Neural cell (in vitro differentiated cells): ENCODE measurements around the gene TCN2. TPM values are rescaled to one million over a fixed set of nuclear protein-coding genes. Genes with fewer than 3 reads are reported as not detected.

Experiments used
- H2AFZ ChIP-seq: fragments of 200-600, 300-800 bp; sonication (generic), shearing (Covaris generic); 2 replicates; pipeline ENCODE4 v1.6.0; 2014; ENCODE audit warnings: low read depth, mild to moderate bottlenecking, antibody characterized with exemption, low read length, moderate library complexity
- H3F3A ChIP-seq: fragments of 200-600 bp; shearing (Covaris generic); 2 replicates; pipeline ENCODE4 v1.6.1; 2016; ENCODE audit warnings: mild to moderate bottlenecking, moderate library complexity, mixed read lengths, antibody characterized with exemption, low read length; ENCODE audit not compliant: insufficient read depth, poor library complexity, severe bottlenecking
- H3K27ac ChIP-seq: fragments of 200-600, 300-800 bp; sonication (generic), shearing (Covaris generic); 2 replicates; pipeline ENCODE4 v1.5.1; 2014; ENCODE audit warnings: mild to moderate bottlenecking, low read length, moderate library complexity
- H3K27me3 ChIP-seq: fragments of 300-800, 200-600 bp; sonication (generic), shearing (Covaris generic); 2 replicates; pipeline ENCODE4 v1.6.0; 2014; ENCODE audit warnings: mild to moderate bottlenecking, low read depth, low read length, moderate library complexity; ENCODE audit not compliant: insufficient read depth
- H3K36me3 ChIP-seq: fragments of 300-800, 200-600 bp; sonication (generic), shearing (Covaris generic); 2 replicates; pipeline ENCODE4 v1.5.1; 2014; ENCODE audit warnings: mild to moderate bottlenecking, antibody characterized with exemption, low read length, moderate library complexity; ENCODE audit not compliant: insufficient read depth
- H3K4me2 ChIP-seq: fragments of 300-800, 200-600 bp; sonication (generic), shearing (Covaris generic); 2 replicates; pipeline ENCODE4 v1.6.0; 2014; ENCODE audit warnings: mild to moderate bottlenecking, low read length
- H3K4me3 ChIP-seq: fragments of 300-800, 200-600 bp; sonication (generic), shearing (Covaris generic); 2 replicates; pipeline ENCODE4 v1.5.1; 2014; ENCODE audit warnings: mild to moderate bottlenecking, low read length, moderate library complexity
- H3K79me2 ChIP-seq: fragments of 200-600 bp; shearing (Covaris generic); replicated peaks from 2 replicates; pipeline ENCODE4 v1.6.0; 2014; ENCODE audit warnings: mild to moderate bottlenecking, low read length, moderate library complexity; ENCODE audit not compliant: insufficient read depth
- H3K9ac ChIP-seq: fragments of 300-800, 200-600 bp; sonication (generic), shearing (Covaris generic); 2 replicates; pipeline ENCODE4 v1.6.1; 2016; ENCODE audit warnings: mild to moderate bottlenecking, low read length, mixed read lengths
- H3K9me2 ChIP-seq: fragments of 200-600 bp; shearing (Covaris generic); 2 replicates; pipeline ENCODE4 v1.6.1; 2016; ENCODE audit warnings: mild to moderate bottlenecking, low read length, mixed read lengths; ENCODE audit not compliant: insufficient read depth
- H3K9me3 ChIP-seq: fragments of 200-600, 300-800 bp; sonication (generic), shearing (Covaris generic); 2 replicates; pipeline ENCODE4 v1.6.1; 2016; ENCODE audit warnings: mild to moderate bottlenecking, mixed run types, low read length, moderate library complexity, mixed read lengths
- H4K20me1 ChIP-seq: fragments of 200-600 bp; shearing (Covaris generic); 2 replicates; pipeline ENCODE4 v1.6.1; 2016; ENCODE audit warnings: mild to moderate bottlenecking, mixed run types; ENCODE audit not compliant: insufficient read depth
- EZH2 ChIP-seq: fragments of 200-600, 300-800 bp; shearing (Covaris generic), sonication (generic); IDR thresholded peaks from 2 replicates; pipeline ENCODE4 v1.6.1; 2014; ENCODE audit warnings: antibody characterized with exemption, low read length, borderline replicate concordance, mild to moderate bottlenecking; ENCODE audit not compliant: insufficient read depth, poor library complexity, severe bottlenecking
- MXI1 ChIP-seq: fragments of 450-650 bp; conservative IDR thresholded peaks from 2 replicates; pipeline ENCODE4 v1.6.1; 2014; ENCODE audit warnings: antibody characterized with exemption, mild to moderate bottlenecking; ENCODE audit not compliant: poor library complexity, severe bottlenecking
- POLR2AphosphoS5 ChIP-seq: IDR thresholded peaks from 2 replicates; pipeline ENCODE4 v1.6.1; 2012
- RAD21 ChIP-seq: fragments of 450-650 bp; conservative IDR thresholded peaks from 2 replicates; pipeline ENCODE4 v1.6.1; 2014; ENCODE audit warnings: antibody characterized with exemption, mild to moderate bottlenecking, moderate library complexity
- SMC3 ChIP-seq: fragments of 450-650 bp; conservative IDR thresholded peaks from 2 replicates; pipeline ENCODE4 v1.6.1; 2014; ENCODE audit warnings: antibody characterized with exemption, mild to moderate bottlenecking, moderate library complexity; ENCODE audit not compliant: poor library complexity
- TAF1 ChIP-seq: IDR thresholded peaks from 2 replicates; pipeline ENCODE4 v1.6.1; 2012; ENCODE audit warnings: low read depth
- polyA plus RNA-seq: library from polyadenylated mRNA; depleted of rRNA; stranded (reverse); fragments of >200 nt; gene quantifications from 2 replicates; pipeline ENCODE4 v1.2.3, GENCODE V29; 2014
- TF ChIP-seq, protein P1 (sequence below): fragments of 450-650 bp; IDR thresholded peaks from 2 replicates; pipeline ENCODE4 v1.5.1; 2014; ENCODE audit warnings: antibody characterized with exemption, mild to moderate bottlenecking, moderate library complexity; ENCODE audit not compliant: poor library complexity, severe bottlenecking
- TF ChIP-seq, protein P2 (sequence below): IDR thresholded peaks from 2 replicates; pipeline ENCODE4 v1.6.1; 2012; ENCODE audit warnings: borderline replicate concordance

Gene TCN2
- polyA plus RNA-seq, 1 donor from 2014 or later = 13.0 TPM

DNA sequence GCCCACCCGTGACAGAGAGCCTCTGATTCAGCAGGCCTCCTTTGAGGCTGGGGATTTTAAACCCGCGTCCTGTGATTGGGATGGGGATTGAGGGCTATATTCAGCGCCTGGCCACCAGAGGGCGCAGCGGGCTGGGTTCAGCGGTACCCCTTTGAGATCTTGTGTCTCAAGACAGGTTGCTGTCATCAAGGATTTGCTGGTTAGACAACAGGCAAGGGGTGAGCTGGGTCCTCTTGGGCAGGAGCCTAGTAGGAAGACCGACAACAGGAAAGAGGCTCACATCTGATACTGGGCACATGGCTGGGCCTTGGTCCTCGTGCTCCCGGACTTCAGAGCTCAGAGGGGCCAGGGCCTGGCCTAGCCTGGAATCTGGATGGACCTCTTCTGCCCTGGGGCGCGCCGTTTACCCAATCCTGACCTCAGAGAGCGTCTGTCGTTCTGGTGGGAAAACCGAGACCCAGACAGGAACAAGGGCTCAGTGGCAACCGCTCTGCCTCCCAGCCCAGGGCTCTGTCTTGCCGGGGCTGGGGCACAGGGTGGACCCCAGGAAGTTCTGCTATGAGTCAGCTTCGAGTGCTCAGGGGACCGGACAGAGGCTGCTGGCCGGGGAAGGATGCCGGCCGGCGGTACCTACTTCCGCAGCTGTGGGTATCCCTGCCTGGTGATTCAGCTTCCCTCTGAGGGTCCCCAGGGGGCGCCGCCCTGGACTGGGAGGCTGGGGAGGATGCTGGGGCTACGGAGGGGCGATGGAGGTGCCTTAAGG, 27.7 kb downstream of the TCN2 start:
- Histone ChIP-seq H3K9me2 (no peaks in the 10 kb centered on the region), H3K9ac (peak overlapping the region; percentile 63), H3K79me2 (no peaks in the 10 kb centered on the region), H3K27ac (no peak overlapping the region), H3K9me3 (no peaks in the 10 kb centered on the region), H3K4me2 (no peak overlapping the region), H3F3A (no peaks in the 10 kb centered on the region), H3K36me3 (no peaks in the 10 kb centered on the region), H3K4me3 (peak overlapping the region; percentile 73), H4K20me1 (no peaks in the 10 kb centered on the region), H3K27me3 (no peaks in the 10 kb centered on the region), H2AFZ (no peak overlapping the region)
- TF ChIP-seq SMC3 (peak; percentile 93), MXI1 (peak; percentile 21), EZH2 (no peak), POLR2AphosphoS5 (no peak), RAD21 (peak; percentile 89)
- TF ChIP-seq, protein P1, sequence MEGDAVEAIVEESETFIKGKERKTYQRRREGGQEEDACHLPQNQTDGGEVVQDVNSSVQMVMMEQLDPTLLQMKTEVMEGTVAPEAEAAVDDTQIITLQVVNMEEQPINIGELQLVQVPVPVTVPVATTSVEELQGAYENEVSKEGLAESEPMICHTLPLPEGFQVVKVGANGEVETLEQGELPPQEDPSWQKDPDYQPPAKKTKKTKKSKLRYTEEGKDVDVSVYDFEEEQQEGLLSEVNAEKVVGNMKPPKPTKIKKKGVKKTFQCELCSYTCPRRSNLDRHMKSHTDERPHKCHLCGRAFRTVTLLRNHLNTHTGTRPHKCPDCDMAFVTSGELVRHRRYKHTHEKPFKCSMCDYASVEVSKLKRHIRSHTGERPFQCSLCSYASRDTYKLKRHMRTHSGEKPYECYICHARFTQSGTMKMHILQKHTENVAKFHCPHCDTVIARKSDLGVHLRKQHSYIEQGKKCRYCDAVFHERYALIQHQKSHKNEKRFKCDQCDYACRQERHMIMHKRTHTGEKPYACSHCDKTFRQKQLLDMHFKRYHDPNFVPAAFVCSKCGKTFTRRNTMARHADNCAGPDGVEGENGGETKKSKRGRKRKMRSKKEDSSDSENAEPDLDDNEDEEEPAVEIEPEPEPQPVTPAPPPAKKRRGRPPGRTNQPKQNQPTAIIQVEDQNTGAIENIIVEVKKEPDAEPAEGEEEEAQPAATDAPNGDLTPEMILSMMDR = peak; percentile 93

DNA sequence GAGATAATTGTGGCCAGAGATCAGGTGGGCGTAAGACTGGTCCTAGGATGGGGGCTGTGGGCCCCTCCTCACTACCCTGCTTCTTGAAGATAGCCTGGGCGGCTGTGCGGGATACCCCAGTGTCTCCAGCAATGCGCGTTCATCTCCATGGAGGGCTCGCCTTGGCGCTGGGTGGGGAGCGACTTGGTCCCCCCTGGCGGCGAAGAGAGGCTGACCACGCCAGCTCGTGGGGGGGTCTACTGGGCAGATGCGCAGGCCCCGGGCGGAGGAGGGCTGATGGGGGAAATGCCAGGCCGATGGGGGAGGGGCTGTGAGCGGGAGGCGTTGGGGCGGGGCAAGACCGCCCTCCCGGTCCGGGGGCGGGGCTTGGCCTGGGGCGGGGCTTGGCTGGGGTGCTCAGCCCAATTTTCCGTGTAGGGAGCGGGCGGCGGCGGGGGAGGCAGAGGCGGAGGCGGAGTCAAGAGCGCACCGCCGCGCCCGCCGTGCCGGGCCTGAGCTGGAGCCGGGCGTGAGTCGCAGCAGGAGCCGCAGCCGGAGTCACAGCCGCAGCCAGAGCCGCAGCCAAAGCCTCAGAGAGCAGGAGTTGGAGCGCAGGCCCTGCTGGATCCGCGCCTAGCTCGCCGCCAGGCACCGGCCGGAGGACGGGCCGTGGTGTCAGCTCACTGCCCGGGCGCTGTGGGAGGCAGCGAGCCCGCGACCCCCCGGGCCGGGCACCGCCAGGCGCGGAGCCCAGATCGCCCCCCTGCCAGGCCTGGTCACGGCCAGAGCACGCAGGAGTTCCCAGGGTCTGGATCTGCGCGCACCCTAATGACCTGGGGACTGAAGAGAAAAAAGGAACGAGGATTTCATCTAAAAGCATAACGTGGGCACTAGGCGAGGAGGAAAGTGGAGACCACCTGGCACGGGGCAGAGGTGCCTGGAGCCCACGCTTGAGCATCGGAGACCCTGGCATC, 28.6 kb downstream of the TCN2 start, which contains the start of gene SLC35E4:
Gene SLC35E4 (plus strand): TSS at position 509 of the 953 bp plus-strand sequence. CDS start 670 bp downstream, outside the sequence.
- Histone ChIP-seq H2AFZ (no peak within 1 kb of the TSS), H3K9me2 (no peaks in the 10 kb centered on the region), H3F3A (no peaks in the 10 kb centered on the region), H3K36me3 (no peaks in the 10 kb centered on the region), H3K79me2 (no peaks in the 10 kb centered on the region), H3K9me3 (no peaks in the 10 kb centered on the region), H3K4me2 (peak within 1 kb of the TSS; percentile 11), H3K27ac (no peak within 1 kb of the TSS), H3K9ac (peak within 1 kb of the TSS; percentile 63), H3K27me3 (no peaks in the 10 kb centered on the region), H4K20me1 (no peaks in the 10 kb centered on the region), H3K4me3 (peak within 1 kb of the TSS; percentile 73)
- TF ChIP-seq TAF1 (no peak), MXI1 (peak; percentile 30), POLR2AphosphoS5 (peak; percentile 25)
- TF ChIP-seq, protein P1 = peak; percentile 16
- TF ChIP-seq, protein P2, sequence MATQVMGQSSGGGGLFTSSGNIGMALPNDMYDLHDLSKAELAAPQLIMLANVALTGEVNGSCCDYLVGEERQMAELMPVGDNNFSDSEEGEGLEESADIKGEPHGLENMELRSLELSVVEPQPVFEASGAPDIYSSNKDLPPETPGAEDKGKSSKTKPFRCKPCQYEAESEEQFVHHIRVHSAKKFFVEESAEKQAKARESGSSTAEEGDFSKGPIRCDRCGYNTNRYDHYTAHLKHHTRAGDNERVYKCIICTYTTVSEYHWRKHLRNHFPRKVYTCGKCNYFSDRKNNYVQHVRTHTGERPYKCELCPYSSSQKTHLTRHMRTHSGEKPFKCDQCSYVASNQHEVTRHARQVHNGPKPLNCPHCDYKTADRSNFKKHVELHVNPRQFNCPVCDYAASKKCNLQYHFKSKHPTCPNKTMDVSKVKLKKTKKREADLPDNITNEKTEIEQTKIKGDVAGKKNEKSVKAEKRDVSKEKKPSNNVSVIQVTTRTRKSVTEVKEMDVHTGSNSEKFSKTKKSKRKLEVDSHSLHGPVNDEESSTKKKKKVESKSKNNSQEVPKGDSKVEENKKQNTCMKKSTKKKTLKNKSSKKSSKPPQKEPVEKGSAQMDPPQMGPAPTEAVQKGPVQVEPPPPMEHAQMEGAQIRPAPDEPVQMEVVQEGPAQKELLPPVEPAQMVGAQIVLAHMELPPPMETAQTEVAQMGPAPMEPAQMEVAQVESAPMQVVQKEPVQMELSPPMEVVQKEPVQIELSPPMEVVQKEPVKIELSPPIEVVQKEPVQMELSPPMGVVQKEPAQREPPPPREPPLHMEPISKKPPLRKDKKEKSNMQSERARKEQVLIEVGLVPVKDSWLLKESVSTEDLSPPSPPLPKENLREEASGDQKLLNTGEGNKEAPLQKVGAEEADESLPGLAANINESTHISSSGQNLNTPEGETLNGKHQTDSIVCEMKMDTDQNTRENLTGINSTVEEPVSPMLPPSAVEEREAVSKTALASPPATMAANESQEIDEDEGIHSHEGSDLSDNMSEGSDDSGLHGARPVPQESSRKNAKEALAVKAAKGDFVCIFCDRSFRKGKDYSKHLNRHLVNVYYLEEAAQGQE = peak; percentile 31
